ENCODE measurements around the gene KCNIP1. TPM values are rescaled to one million over a fixed set of nuclear protein-coding genes. Genes with fewer than 3 reads are reported as not detected.

The KCNIP1 gene
- total RNA-seq, 1 donor from 2014 or later: 8.7 TPM

GRCh38 chr5:170781946-170782345, 278.1 kb downstream of the KCNIP1 start:
- Mint-ChIP-seq H3K36me3 (ENCODE audit: low read depth) (no peaks in the 10 kb centered on the region), H3K4me1 (ENCODE audit: low read depth) (no peaks in the 10 kb centered on the region), H3K9me3 (ENCODE audit: low read depth) (no peaks in the 10 kb centered on the region), H3K27ac (ENCODE audit: unreplicated experiment) (no peak overlapping the region), H3K4me3 (ENCODE audit: unreplicated experiment) (no peak overlapping the region), H3K27me3 (ENCODE audit: low read depth) (peaks cover 11% of the 10 kb centered on the region)
- no peak for DNase-seq (ENCODE audit: low spot score)
- no peak for TF ChIP-seq CTCF (IDR thresholded peaks at IDR 0.05)

GRCh38 chr5:170782438-170782837, 278.6 kb downstream of the KCNIP1 start:
- Mint-ChIP-seq H3K27ac (ENCODE audit: unreplicated experiment) (no peak overlapping the region), H3K9me3 (ENCODE audit: low read depth) (no peaks in the 10 kb centered on the region), H3K36me3 (ENCODE audit: low read depth) (no peaks in the 10 kb centered on the region), H3K4me1 (ENCODE audit: low read depth) (no peaks in the 10 kb centered on the region), H3K27me3 (ENCODE audit: low read depth) (peaks cover 11% of the 10 kb centered on the region), H3K4me3 (ENCODE audit: unreplicated experiment) (no peak overlapping the region)
- no peak for DNase-seq (ENCODE audit: low spot score)
- no peak for TF ChIP-seq CTCF (IDR thresholded peaks at IDR 0.05)

- no peak for TF ChIP-seq CTCF (IDR thresholded peaks at IDR 0.05)
- no peak for DNase-seq (ENCODE audit: low spot score)
- H3K36me3 Mint-ChIP-seq (ENCODE audit: low read depth): no peaks in the 10 kb centered on the region
- no peak within 1 kb of the TSS for H3K4me3 Mint-ChIP-seq (ENCODE audit: unreplicated experiment)
- H3K4me1 Mint-ChIP-seq (ENCODE audit: low read depth): no peaks in the 10 kb centered on the region
- peaks cover 8% of the 10 kb centered on the region for H3K27me3 Mint-ChIP-seq (ENCODE audit: low read depth)
- H3K9me3 Mint-ChIP-seq (ENCODE audit: low read depth): no peaks in the 10 kb centered on the region
- H3K27ac Mint-ChIP-seq (ENCODE audit: unreplicated experiment): no peak within 1 kb of the TSS
These were observed 279.9 kb downstream of the KCNIP1 start, which contains the start of gene GABRP for GRCh38 chr5:170783498-170784247. Gene GABRP, plus strand, starts transcription at chr5:170783725. Its CDS starts 4,891 bp downstream, at chr5:170788616.

- no peaks in the 10 kb centered on the region for H3K9me3 Mint-ChIP-seq (ENCODE audit: low read depth)
- no peak for TF ChIP-seq CTCF (IDR thresholded peaks at IDR 0.05)
- H3K4me1 Mint-ChIP-seq (ENCODE audit: low read depth): no peaks in the 10 kb centered on the region
- no peaks in the 10 kb centered on the region for H3K36me3 Mint-ChIP-seq (ENCODE audit: low read depth)
- no peak for DNase-seq (ENCODE audit: low spot score)
- H3K27ac Mint-ChIP-seq (ENCODE audit: unreplicated experiment): no peak overlapping the region
- H3K4me3 Mint-ChIP-seq (ENCODE audit: unreplicated experiment): no peak overlapping the region
- H3K27me3 Mint-ChIP-seq (ENCODE audit: low read depth): peaks cover 11% of the 10 kb centered on the region
These were observed 281.6 kb downstream of the KCNIP1 start for GRCh38 chr5:170785416-170785815.

Other genes starting within 250 kb of the KCNIP1 start
- not detected in 3 replicates for gene LCP2, start 206.2 kb upstream of the KCNIP1 start, total RNA-seq
- gene KCNMB1, start 114.7 kb upstream of the KCNIP1 start, total RNA-seq: 4.3 to 23.2 TPM (median 23.2 TPM) in 3 replicates